Omental fat pad (tissue), 4 donors: ENCODE data around the gene ZFAND3. TPM values are rescaled to one million over a fixed set of nuclear protein-coding genes. Genes with fewer than 3 reads are reported as not detected.

ENCODE experiments used
- ATAC-seq: fragments of 150-250 bp; one replicate; pipeline ENCODE4 v1.9.1; 2016; ENCODE audit warnings: mild to moderate bottlenecking, moderate library complexity; ENCODE audit not compliant: low FRiP score
- DNase-seq: peaks from one replicate; pipeline ENCODE4 v3.0.0-alpha.2; 2019; ENCODE audit warnings: low spot score
- CTCF ChIP-seq, 3 donors: fragments of 450-650 bp; IDR thresholded peaks; one replicate each; pipeline ENCODE4 v1.5.1; 2016 to 2017; ENCODE audit warnings: antibody characterized with exemption in 3 of 3, mild to moderate bottlenecking in 3 of 3, moderate library complexity in 2 of 3
- total RNA-seq, 4 donors: library from RNA; depleted of rRNA; stranded (reverse); fragments of >200 nt; gene quantifications; one replicate each; pipeline ENCODE4 v1.1.0, GENCODE V29; 2016

Gene ZFAND3
- total RNA-seq, 4 donors from 2014 or later, result 28.8 to 43.8 (median 38.0) TPM

GRCh38 chr6:38179300-38179699 lies 359.8 kb downstream of the ZFAND3 start:
- DNase-seq (no peak), ATAC-seq (no peak)
- TF ChIP-seq CTCF (IDR thresholded peaks at IDR 0.05), result no peak

- ATAC-seq (no peak), DNase-seq (no peak)
- TF ChIP-seq CTCF (IDR thresholded peaks at IDR 0.05), result no peak
These were observed 360.4 kb downstream of the ZFAND3 start for GRCh38 chr6:38179794-38180430.

GRCh38 chr6:38180586-38180985 lies 361.1 kb downstream of the ZFAND3 start:
- ATAC-seq, result no peak
- TF ChIP-seq CTCF (IDR thresholded peaks at IDR 0.05), result no peak
- no peak for DNase-seq

- no peak for TF ChIP-seq CTCF (IDR thresholded peaks at IDR 0.05)
- ATAC-seq (peak; percentile 18), DNase-seq (no peak)
These were observed 362.9 kb downstream of the ZFAND3 start for GRCh38 chr6:38182426-38182825.

GRCh38 chr6:38183856-38184584 lies 364.5 kb downstream of the ZFAND3 start:
- no peak for TF ChIP-seq CTCF (IDR thresholded peaks at IDR 0.05)
- ATAC-seq (no peak), DNase-seq (no peak)

GRCh38 chr6:38184585-38185080 lies 365.1 kb downstream of the ZFAND3 start:
- DNase-seq, result no peak
- ATAC-seq, result no peak
- TF ChIP-seq CTCF (IDR thresholded peaks at IDR 0.05), result no peak

GRCh38 chr6:38185244-38185643 lies 365.7 kb downstream of the ZFAND3 start:
- TF ChIP-seq CTCF (IDR thresholded peaks at IDR 0.05), result no peak
- no peak for ATAC-seq
- DNase-seq, result no peak
